VCaP (cell line): ENCODE data around the gene ZFYVE26.

Experiments
- H3K27ac ChIP-seq: fragments of 450-650 bp; 2 replicates; pipeline ENCODE4 v1.5.1; 2017
- TF ChIP-seq, protein P1 (sequence below): fragments of 450-650 bp; conservative IDR thresholded peaks from 2 replicates; pipeline ENCODE4 v1.5.1; 2017; ENCODE audit warnings: mild to moderate bottlenecking, moderate library complexity

Gene ZFYVE26

DNA sequence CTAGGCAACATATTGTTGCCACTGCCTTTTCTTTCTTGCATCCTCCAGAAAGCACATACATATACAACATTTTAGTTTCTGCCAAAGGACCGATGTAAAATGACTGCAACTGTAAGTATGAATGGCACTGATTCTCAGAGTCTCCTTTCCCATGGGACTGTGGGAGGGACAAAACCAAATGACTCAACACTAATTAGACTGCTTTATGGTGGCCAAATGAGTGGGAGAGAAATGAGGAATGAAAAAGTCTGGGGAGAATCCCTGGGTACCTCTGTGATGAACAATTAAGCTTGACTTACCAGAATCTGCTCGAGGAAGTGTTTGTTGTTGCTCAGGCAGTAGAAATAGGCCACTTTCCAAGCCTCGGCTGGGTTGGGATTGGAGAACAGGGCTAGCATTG lies 10.1 kb downstream of the ZFYVE26 start:
- TF ChIP-seq, protein P1, sequence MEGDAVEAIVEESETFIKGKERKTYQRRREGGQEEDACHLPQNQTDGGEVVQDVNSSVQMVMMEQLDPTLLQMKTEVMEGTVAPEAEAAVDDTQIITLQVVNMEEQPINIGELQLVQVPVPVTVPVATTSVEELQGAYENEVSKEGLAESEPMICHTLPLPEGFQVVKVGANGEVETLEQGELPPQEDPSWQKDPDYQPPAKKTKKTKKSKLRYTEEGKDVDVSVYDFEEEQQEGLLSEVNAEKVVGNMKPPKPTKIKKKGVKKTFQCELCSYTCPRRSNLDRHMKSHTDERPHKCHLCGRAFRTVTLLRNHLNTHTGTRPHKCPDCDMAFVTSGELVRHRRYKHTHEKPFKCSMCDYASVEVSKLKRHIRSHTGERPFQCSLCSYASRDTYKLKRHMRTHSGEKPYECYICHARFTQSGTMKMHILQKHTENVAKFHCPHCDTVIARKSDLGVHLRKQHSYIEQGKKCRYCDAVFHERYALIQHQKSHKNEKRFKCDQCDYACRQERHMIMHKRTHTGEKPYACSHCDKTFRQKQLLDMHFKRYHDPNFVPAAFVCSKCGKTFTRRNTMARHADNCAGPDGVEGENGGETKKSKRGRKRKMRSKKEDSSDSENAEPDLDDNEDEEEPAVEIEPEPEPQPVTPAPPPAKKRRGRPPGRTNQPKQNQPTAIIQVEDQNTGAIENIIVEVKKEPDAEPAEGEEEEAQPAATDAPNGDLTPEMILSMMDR: no peak

DNA sequence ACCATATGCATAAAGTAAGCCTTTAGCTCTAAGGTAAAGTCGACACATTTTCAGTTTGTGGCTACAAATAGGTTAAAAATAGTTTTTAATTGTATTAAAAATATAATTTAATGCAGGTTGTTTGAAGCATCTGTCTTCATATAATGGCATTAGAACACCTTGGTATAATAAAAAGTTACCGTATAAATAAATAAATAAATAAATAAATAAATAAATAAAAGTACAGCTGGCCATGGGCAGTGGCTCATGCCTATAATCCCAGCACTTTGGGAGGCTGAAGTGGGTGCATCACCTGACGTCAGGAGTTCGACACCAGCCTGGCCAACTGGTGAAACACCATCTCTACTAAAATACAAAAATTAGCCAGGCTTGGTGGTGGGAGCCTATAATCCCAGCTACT lies 15.6 kb downstream of the ZFYVE26 start:
- H3K27ac ChIP-seq: no peak overlapping the region
- TF ChIP-seq, protein P1: no peak

More for the DNA sequence above, 10.1 kb downstream of the ZFYVE26 start:
- H3K27ac ChIP-seq: no peak overlapping the region

DNA sequence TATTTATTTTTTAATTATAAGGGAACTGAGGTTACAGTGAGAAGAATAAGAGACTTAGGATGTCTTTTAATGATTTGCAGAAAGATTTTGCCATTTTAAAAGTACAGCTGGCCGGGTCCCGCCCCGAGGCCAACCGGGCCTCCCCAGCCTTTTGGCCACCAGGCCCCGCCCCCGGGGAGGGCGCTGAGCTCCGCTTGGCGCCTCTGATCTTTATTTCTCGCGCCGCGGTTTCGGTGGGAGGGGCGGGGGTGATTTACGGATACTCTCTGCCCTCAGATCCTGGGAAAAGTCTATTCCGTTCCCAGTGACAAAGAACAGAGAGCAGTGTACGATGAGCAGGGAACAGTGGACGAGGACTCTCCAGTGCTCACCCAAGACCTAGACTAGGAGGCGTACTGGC lies 17.7 kb downstream of the ZFYVE26 start:
- TF ChIP-seq, protein P1: no peak
- no peak overlapping the region for H3K27ac ChIP-seq

DNA sequence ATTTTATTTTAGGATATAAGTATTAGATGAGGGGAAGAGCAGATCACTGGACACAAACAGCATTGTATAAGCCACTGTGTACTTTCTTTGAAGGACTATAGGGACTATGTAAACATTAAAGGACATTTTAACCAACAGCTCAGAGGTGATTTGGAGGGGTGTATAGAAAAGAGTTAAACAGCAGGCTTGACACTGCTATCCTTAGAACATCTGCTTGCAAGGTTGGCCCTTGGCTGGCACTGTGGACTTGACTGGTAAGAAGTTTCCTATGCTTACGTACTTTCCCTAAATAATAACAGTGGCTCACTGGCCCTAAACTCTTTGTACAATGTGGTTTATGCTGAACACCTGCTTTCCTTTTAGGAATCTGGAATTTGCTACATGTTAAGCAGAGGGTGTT lies 28.7 kb downstream of the ZFYVE26 start:
- TF ChIP-seq, protein P1: no peak
- H3K27ac ChIP-seq: no peak overlapping the region

DNA sequence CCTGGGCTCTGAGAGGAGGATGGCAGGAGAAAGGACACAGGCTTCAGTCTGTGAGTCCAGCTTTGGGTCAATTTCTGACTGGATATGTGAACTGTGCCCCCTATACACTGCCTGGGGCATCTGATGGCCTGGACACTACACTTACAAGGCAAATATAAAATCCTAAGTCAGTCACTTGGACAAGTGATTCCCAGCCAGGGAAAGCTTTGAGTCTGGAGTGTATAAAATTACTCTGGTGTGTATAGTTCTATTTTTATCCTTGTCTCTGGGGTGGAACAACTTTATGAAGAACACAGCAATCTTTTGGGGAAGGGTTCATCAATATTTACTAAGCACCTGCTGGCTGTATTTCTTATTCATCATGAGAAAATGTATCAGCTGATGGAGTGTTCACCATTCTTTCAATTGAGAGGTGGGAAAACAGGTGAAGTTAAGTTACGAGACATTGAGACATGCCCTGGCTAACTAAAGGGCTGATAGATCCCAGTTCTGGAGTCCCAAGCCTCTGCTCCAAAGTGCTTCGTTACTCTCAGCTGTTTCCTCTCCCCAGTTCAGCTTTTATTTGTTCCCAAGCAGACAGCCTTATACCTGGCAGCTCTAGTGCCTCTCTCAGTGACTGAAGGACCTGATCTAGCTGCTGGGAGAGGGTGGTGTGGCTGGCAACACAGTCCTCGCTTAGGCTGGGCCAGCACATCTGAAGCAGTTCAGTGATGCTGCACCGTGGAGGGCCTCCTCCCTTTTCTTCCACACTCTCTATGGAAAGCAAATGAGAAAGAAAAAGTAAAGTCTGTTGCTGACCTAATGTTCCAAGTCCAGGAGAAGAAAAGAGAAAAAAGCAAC lies 30.9 kb downstream of the ZFYVE26 start:
- TF ChIP-seq, protein P1: no peak
- H3K27ac ChIP-seq: no peak overlapping the region

DNA sequence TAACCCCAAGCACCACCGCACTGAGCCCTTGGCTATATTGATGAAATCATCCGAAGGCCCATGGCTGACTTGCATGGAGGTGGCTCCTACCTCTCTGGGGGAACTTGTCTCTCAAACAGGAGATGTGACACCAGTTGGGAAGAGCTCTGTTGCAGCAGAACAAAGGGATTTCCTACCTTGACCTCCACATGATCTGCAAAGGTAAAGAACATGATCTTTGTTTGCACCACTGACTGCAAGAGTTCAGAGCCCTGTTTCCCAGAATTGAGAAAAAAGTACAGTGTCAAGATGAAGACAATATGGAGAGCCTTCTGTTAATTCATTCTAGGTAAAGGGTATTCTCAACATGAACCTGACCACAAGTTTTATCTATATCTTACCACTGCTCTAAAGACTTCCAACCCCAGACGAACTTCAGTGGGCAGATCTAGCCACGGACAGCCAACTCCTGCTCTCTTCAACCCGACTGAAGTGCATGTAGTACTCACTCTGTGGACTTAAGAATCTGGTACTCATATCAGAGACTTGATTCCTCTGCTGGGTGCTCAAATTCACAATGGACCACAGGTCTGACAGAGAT lies 32.1 kb downstream of the ZFYVE26 start:
- TF ChIP-seq, protein P1: no peak
- H3K27ac ChIP-seq: no peak overlapping the region

DNA sequence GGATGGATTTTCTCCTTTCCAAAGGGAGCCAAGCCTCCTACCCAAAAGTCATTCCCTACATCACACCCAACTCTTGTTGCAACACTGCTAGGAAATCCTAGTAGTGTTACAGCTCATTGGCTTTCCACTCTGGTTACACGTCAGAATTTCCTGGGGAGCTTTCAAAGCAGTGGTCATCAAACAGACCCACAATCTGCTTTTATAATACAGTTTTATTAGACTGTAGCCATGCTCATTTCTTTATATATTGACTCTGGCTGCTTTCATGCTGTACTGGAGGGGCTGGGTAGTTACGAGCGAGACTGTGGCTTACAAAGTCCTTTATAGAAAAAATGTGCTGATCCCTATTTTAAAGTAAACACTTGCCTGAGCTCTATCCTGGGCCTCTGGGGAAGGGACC lies 34.3 kb downstream of the ZFYVE26 start:
- TF ChIP-seq, protein P1: no peak

More for the DNA sequence above, 34.3 kb downstream of the ZFYVE26 start:
- no peak overlapping the region for H3K27ac ChIP-seq
